Measurements from ENCODE around the gene LETMD1.
"Not testable (repeated sequence)": the region's sequence is repeated elsewhere in the genome, so short reads cannot be mapped to it uniquely, and the experiment has no call there.

DNA sequence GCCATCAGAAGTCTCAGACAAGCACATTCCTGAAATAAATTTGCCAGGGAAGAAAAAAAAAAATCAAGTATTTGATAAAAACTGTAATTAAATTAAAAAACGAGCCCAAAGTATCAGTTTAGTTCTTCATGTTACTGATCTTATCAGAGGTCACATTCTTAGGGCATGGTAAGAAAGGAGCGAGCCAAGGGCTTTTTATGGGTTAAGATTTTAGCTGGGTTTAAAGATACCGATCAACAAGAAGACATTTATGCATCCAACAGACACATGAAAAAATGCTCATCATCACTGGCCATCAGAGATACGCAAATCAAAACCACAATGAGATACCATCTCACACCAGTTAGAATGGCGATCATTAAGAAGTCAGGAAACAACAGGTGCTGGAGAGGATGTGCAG is 30.2 kb downstream of the LETMD1 start:
- TF ChIP-seq, protein P1, sequence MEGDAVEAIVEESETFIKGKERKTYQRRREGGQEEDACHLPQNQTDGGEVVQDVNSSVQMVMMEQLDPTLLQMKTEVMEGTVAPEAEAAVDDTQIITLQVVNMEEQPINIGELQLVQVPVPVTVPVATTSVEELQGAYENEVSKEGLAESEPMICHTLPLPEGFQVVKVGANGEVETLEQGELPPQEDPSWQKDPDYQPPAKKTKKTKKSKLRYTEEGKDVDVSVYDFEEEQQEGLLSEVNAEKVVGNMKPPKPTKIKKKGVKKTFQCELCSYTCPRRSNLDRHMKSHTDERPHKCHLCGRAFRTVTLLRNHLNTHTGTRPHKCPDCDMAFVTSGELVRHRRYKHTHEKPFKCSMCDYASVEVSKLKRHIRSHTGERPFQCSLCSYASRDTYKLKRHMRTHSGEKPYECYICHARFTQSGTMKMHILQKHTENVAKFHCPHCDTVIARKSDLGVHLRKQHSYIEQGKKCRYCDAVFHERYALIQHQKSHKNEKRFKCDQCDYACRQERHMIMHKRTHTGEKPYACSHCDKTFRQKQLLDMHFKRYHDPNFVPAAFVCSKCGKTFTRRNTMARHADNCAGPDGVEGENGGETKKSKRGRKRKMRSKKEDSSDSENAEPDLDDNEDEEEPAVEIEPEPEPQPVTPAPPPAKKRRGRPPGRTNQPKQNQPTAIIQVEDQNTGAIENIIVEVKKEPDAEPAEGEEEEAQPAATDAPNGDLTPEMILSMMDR (IDR thresholded peaks at IDR 0.05), result not testable (repeated sequence)
- TF ChIP-seq POLR2AphosphoS5, POLR2A, EP300 (IDR thresholded peaks at IDR 0.05): not testable (repeated sequence)

Data from sigmoid colon (tissue), 4 donors.